H1 (cell line): Measurements from ENCODE around the gene RBM8A. TPM values are rescaled to one million over a fixed set of nuclear protein-coding genes. Genes with fewer than 3 reads are reported as not detected.

Source experiments
- CTCF ChIA-PET: fragments of 300-600 bp; sonication (Branson Sonifier 250); formaldehyde crosslinking; loops from one replicate; lab custom pipeline; 2021; ENCODE audit not compliant: partially characterized antibody; lab: Charles Lee
- POLR2A ChIA-PET: fragments of 300-600 bp; sonication (Branson Sonifier 250); formaldehyde crosslinking; loops from one replicate; lab custom pipeline; 2021; ENCODE audit warnings: inconsistent platforms; ENCODE audit not compliant: partially characterized antibody; lab: Charles Lee
- DNase-seq, 2 experiments: peaks; one replicate each; pipeline versions ENCODE4 v3.0.0 to v3.0.0-alpha.2; 2010 to 2022; ENCODE audit warnings: low spot score in 2 of 2, low read depth in 1 of 2, mixed read lengths in 1 of 2
- FAIRE-seq: peaks from 2 replicates; lab custom pipeline; 2011; peaks lifted over from hg19 to GRCh38; lab: Jason Lieb, UNC
- H2AFZ ChIP-seq: 2 replicates; pipeline ENCODE4 v1.8.1; 2012; ENCODE audit warnings: low read length, inconsistent platforms
- H2AK5ac ChIP-seq: 2 replicates; pipeline ENCODE4 v1.6.1; 2013; ENCODE audit warnings: low read depth, low read length
- H2BK120ac ChIP-seq: replicated peaks from 2 replicates; pipeline ENCODE3; 2013; ENCODE audit warnings: low read depth, low read length, inconsistent platforms
- H2BK12ac ChIP-seq: 2 replicates; pipeline ENCODE4 v1.6.1; 2013; ENCODE audit warnings: low read depth, low read length
- H2BK15ac ChIP-seq: 2 replicates; pipeline ENCODE4 v1.6.1; 2013; ENCODE audit warnings: low read length
- H2BK20ac ChIP-seq: 2 replicates; pipeline ENCODE4 v1.6.1; 2013; ENCODE audit warnings: low read length
- H2BK5ac ChIP-seq: 2 replicates; pipeline ENCODE4 v1.6.1; 2013; ENCODE audit warnings: low read depth, low read length
- H3K14ac ChIP-seq: 2 replicates; pipeline ENCODE4 v1.6.1; 2013; ENCODE audit warnings: inconsistent platforms; ENCODE audit not compliant: insufficient read length
- H3K18ac ChIP-seq: 2 replicates; pipeline ENCODE4 v1.6.1; 2013; ENCODE audit warnings: low read length; ENCODE audit errors: extremely low read depth
- H3K23ac ChIP-seq: 2 replicates; pipeline ENCODE4 v1.6.1; 2013; ENCODE audit warnings: inconsistent platforms; ENCODE audit not compliant: insufficient read length
- H3K23me2 ChIP-seq: 2 replicates; pipeline ENCODE4 v1.6.1; 2013; ENCODE audit warnings: low read depth, low read length
- H3K27ac ChIP-seq: 2 replicates; pipeline ENCODE4 v1.6.1; 2011; ENCODE audit warnings: low read depth, low read length, inconsistent platforms
- H3K27me3 ChIP-seq, 4 experiments: replicated peaks in 1 of 4; 1 replicate in 1 of 4; 2 replicates in 3 of 4; pipeline versions ENCODE4 v1.6.1 to v1.8.1; 2011 to 2013; ENCODE audit warnings: low read length in 3 of 4, mild to moderate bottlenecking in 3 of 4, inconsistent platforms in 2 of 4, mixed read lengths in 2 of 4, moderate library complexity in 1 of 4; ENCODE audit not compliant: control insufficient read depth in 3 of 4, insufficient read depth in 3 of 4; ENCODE audit errors: extremely low read depth in 1 of 4
- H3K36me3 ChIP-seq, 4 experiments: 2 replicates each; pipeline versions ENCODE4 v1.6.1 to v1.8.1; 2011 to 2013; ENCODE audit warnings: mild to moderate bottlenecking in 4 of 4, low read length in 3 of 4, moderate library complexity in 2 of 4, control low read depth in 1 of 4, inconsistent platforms in 1 of 4; ENCODE audit not compliant: insufficient read depth in 4 of 4, control insufficient read depth in 2 of 4
- H3K4ac ChIP-seq: replicated peaks from 2 replicates; pipeline ENCODE3; 2013; ENCODE audit warnings: low read length, low read depth, mixed read lengths, inconsistent platforms; ENCODE audit not compliant: insufficient read length
- H3K4me1 ChIP-seq, 4 experiments: replicated peaks in 1 of 4; 1 replicate in 1 of 4; 2 replicates in 3 of 4; pipeline versions ENCODE4 v1.6.1 to v1.8.1; 2011 to 2013; ENCODE audit warnings: low read length in 3 of 4, inconsistent platforms in 2 of 4, mixed read lengths in 1 of 4; ENCODE audit not compliant: insufficient read depth in 4 of 4, control insufficient read depth in 3 of 4
- H3K4me2 ChIP-seq, 2 experiments: 2 replicates each; pipeline versions ENCODE4 v1.6.1 to v1.8.1; 2011 to 2013; ENCODE audit warnings: low read depth in 2 of 2, low read length in 2 of 2, control low read depth in 1 of 2, inconsistent platforms in 1 of 2, mild to moderate bottlenecking in 1 of 2; ENCODE audit not compliant: insufficient read depth in 1 of 2
- H3K4me3 ChIP-seq, 4 experiments: fragments of 200-600, 300-600 bp in 1 of 4; sonication (generic), shearing (Covaris generic), sonication (Bioruptor Twin) in 1 of 4; 2 replicates each; pipeline versions ENCODE4 v1.5.1 to v1.8.1; 2011 to 2016; ENCODE audit warnings: low read length in 4 of 4, low read depth in 3 of 4, control low read depth in 2 of 4, inconsistent platforms in 2 of 4, mild to moderate bottlenecking in 2 of 4, mixed read lengths in 1 of 4, moderate library complexity in 1 of 4; ENCODE audit not compliant: insufficient read depth in 2 of 4; ENCODE audit errors: extremely low read depth in 1 of 4
- H3K56ac ChIP-seq: replicated peaks from 2 replicates; pipeline ENCODE3; 2013; ENCODE audit warnings: low read depth, mild to moderate bottlenecking, mixed read lengths, low read length, inconsistent platforms; ENCODE audit not compliant: insufficient read length
- H3K79me1 ChIP-seq: 2 replicates; pipeline ENCODE4 v1.6.1; 2013; ENCODE audit warnings: low read depth, low read length, control low read depth
- H3K79me2 ChIP-seq, 2 experiments: 2 replicates each; pipeline versions ENCODE4 v1.6.1 to v1.8.1; 2012 to 2013; ENCODE audit warnings: low read length in 2 of 2, mild to moderate bottlenecking in 2 of 2, inconsistent platforms in 1 of 2; ENCODE audit not compliant: insufficient read depth in 2 of 2, control insufficient read depth in 1 of 2
- H3K9ac ChIP-seq, 4 experiments: replicated peaks in 1 of 4; 1 replicate in 1 of 4; 2 replicates in 3 of 4; pipeline versions ENCODE4 v1.6.1 to v1.8.1; 2011 to 2013; ENCODE audit warnings: low read depth in 3 of 4, low read length in 3 of 4, control low read depth in 2 of 4, mild to moderate bottlenecking in 2 of 4, moderate library complexity in 2 of 4, inconsistent platforms in 1 of 4; ENCODE audit errors: extremely low read depth in 1 of 4
- H3K9me3 ChIP-seq, 2 experiments: 2 replicates each; pipeline versions ENCODE4 v1.6.1 to v1.8.1; 2012 to 2013; ENCODE audit warnings: mild to moderate bottlenecking in 2 of 2, moderate library complexity in 2 of 2, control low read depth in 1 of 2, inconsistent platforms in 1 of 2, low read depth in 1 of 2, low read length in 1 of 2, mixed read lengths in 1 of 2; ENCODE audit not compliant: insufficient read depth in 2 of 2
- H4K20me1 ChIP-seq, 2 experiments: replicated peaks in 1 of 2; 2 replicates each; pipeline versions ENCODE3 to v1.8.1; 2011 to 2013; ENCODE audit warnings: inconsistent platforms in 2 of 2, low read length in 2 of 2, mild to moderate bottlenecking in 1 of 2; ENCODE audit not compliant: insufficient read depth in 2 of 2, control insufficient read depth in 1 of 2
- H4K5ac ChIP-seq: 2 replicates; pipeline ENCODE4 v1.6.1; 2013; ENCODE audit warnings: low read length, low read depth, mixed read lengths, inconsistent platforms; ENCODE audit not compliant: insufficient read length
- H4K8ac ChIP-seq: 2 replicates; pipeline ENCODE4 v1.8.0; 2013; ENCODE audit warnings: mild to moderate bottlenecking, moderate library complexity, low read length, inconsistent platforms; ENCODE audit not compliant: insufficient read depth; ENCODE audit errors: extremely low read depth
- H4K91ac ChIP-seq: replicated peaks from 2 replicates; pipeline ENCODE3; 2013; ENCODE audit warnings: low read length, mixed read lengths, inconsistent platforms; ENCODE audit not compliant: insufficient read length
- BACH1 ChIP-seq: IDR thresholded peaks from 2 replicates; pipeline ENCODE4 v1.6.1; 2012; ENCODE audit warnings: low read length, improper control_type of control experiment
- CBX5 ChIP-seq: fragments of 300-800, 300-1000 bp; sonication (generic); IDR thresholded peaks from 2 replicates; pipeline ENCODE4 v1.7.1; 2016; ENCODE audit warnings: antibody characterized with exemption, low read length, low read depth
- GABPA ChIP-seq: IDR thresholded peaks from 2 replicates; pipeline ENCODE4 v1.6.1; 2011; ENCODE audit warnings: mild to moderate bottlenecking, low read length, moderate library complexity, borderline replicate concordance; ENCODE audit not compliant: insufficient read depth
- NANOG ChIP-seq: IDR thresholded peaks from 2 replicates; pipeline ENCODE4 v1.6.1; 2011; ENCODE audit warnings: low read length, low read depth, mild to moderate bottlenecking, inconsistent platforms; ENCODE audit not compliant: insufficient read depth, poor library complexity, severe bottlenecking
- NRF1 ChIP-seq: IDR thresholded peaks from 2 replicates; pipeline ENCODE4 v1.6.1; 2011; ENCODE audit warnings: mild to moderate bottlenecking, low read depth, low read length, improper control_type of control experiment
- TAF7 ChIP-seq: optimal IDR thresholded peaks from 2 replicates; pipeline ENCODE3; 2011; ENCODE audit warnings: low read depth, mild to moderate bottlenecking, inconsistent platforms, low read length, moderate library complexity, borderline replicate concordance
- TEAD4 ChIP-seq: IDR thresholded peaks from 2 replicates; pipeline ENCODE4 v1.6.1; 2012; ENCODE audit warnings: low read depth, low read length, inconsistent platforms, mixed read lengths
- ZNF274 ChIP-seq: IDR thresholded peaks from 2 replicates; pipeline ENCODE4 v1.7.0; 2012; ENCODE audit warnings: low read length, borderline replicate concordance; ENCODE audit errors: extremely low read depth
- WGBS, 2 experiments: shearing (Covaris generic) in 1 of 2; methylation state at CpG; one replicate each; pipeline versions ENCODE4 v1.1.6 to v1.1.7; 2013 to 2015; ENCODE audit warnings: low lambda C conversion rate in 2 of 2, mixed read lengths in 2 of 2, inconsistent platforms in 1 of 2, low coverage in 1 of 2, missing lambda C conversion rate in 1 of 2; ENCODE audit not compliant: insufficient replicate concordance in 2 of 2, insufficient coverage in 1 of 2, insufficient read length in 1 of 2; ENCODE audit errors: extremely low coverage in 1 of 2, missing lambda C conversion rate in 1 of 2; 5-methylcytosine and 5-hydroxymethylcytosine counted together
- polyA plus RNA-seq, 7 experiments: library from polyadenylated mRNA; depleted of rRNA in 3 of 7; stranded (reverse) in 5 of 7; unstranded in 2 of 7; fragments of >200 nt in 5 of 7; fragments of 200-250 nt in 2 of 7; gene quantifications; 1 replicate in 5 of 7; 2 replicates in 1 of 7; 4 replicates in 1 of 7; pipeline versions ENCODE4 v1.2.1 to v1.2.3, GENCODE V29; 2011 to 2013; ENCODE audit warnings: missing spikeins in 2 of 7, mixed read lengths in 2 of 7
- total RNA-seq: library from RNA; stranded (reverse); fragmentation: NEBNext Ultra II Directional; extraction: Animal tissue kit (Norgen Biotek cat#: 25700); gene quantifications from 2 replicates; pipeline ENCODE4 v1.2.1, GENCODE V29; 2021
- TF ChIP-seq, protein P1 (sequence below): IDR thresholded peaks from 2 replicates; pipeline ENCODE4 v1.6.1; 2011; ENCODE audit warnings: low read length, improper control_type of control experiment
- TF ChIP-seq, protein P2 (sequence below), 3 experiments: IDR thresholded peaks; 1 replicate in 2 of 3; 2 replicates in 1 of 3; pipeline versions ENCODE4 v1.5.1 to v1.6.1; 2011; ENCODE audit warnings: low read length in 3 of 3, mild to moderate bottlenecking in 3 of 3, inconsistent platforms in 2 of 3, low read depth in 1 of 3, moderate library complexity in 1 of 3; ENCODE audit not compliant: insufficient read depth in 1 of 3; ENCODE audit errors: control extremely low read depth in 1 of 3

The RBM8A gene
- total and polyA plus RNA-seq, 2 of the 8 experiments (the other 6 are each of a cell fraction or from before 2014, with no cell fraction given), result 125 to 216 TPM

DNA sequence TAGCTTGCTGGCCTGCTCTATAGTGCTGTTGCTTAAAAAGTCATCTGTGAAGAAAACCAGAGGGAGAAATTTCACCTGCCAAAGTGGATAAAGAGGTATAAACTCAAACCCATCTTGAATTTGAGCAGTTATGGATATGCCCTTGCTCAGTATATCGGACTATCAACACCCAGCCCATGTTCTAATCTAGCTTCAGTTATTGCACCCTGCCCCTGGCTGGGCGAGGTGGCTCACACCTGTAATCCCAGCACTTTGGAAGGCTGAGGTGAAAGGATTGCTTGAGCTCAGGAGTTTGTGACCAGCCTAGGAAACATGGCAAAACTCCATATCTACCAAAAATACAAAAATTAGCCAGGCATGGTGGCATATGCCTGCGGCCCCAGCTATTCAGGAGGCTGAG lies 17.2 kb upstream of the RBM8A start:
- no peak for DNase-seq
- Histone ChIP-seq H3K27me3 (no peaks in the 10 kb centered on the region), H3K18ac (no peak overlapping the region), H3K14ac (no peak overlapping the region), H3K23ac (no peak overlapping the region), H3K4me1 (peaks cover 0 to 6% (median 2%) of the 10 kb centered on the region in 4 experiments; a peak in 4 of 7 replicates), H2AK5ac (no peak overlapping the region), H4K5ac (no peak overlapping the region), H2BK15ac (no peak overlapping the region), H2BK12ac (no peak overlapping the region), H4K20me1 (no peaks in the 10 kb centered on the region), H3K36me3 (no peaks in the 10 kb centered on the region), H3K23me2 (no peaks in the 10 kb centered on the region), H2BK5ac (no peak overlapping the region), H3K79me2 (no peaks in the 10 kb centered on the region), H2BK20ac (no peak overlapping the region), H3K79me1 (no peaks in the 10 kb centered on the region), H4K91ac (no peak overlapping the region), H3K9ac (no peak overlapping the region), H2AFZ (no peak overlapping the region), H3K27ac (no peak overlapping the region), H3K4me2 (no peak overlapping the region), H3K4ac (no peak overlapping the region), H3K4me3 (no peak overlapping the region), H2BK120ac (no peak overlapping the region), H3K56ac (no peak overlapping the region), H3K9me3 (no peaks in the 10 kb centered on the region), H4K8ac (no peak overlapping the region)
- 86% methylated on average over 3 of the region's 3 CpGs; no CpG with 5 or more reads in 1 of the 2 experiments for WGBS, 2 experiments
- POLR2A ChIA-PET, result interaction anchor here (0.7 to 2.8 kb wide), 3 partner anchors 14 to 108 kb away, joined by 3 to 11 read pairs (median 6); partner anchors contain the start of gene RBM8A
- CTCF ChIA-PET, result interaction anchor here (0.7 to 3.3 kb wide), 3 partner anchors 11 to 34 kb away, joined by 3 to 10 read pairs (median 6); no protein-coding TSS in a partner anchor
- FAIRE-seq, result no peak
- TF ChIP-seq NRF1 (no peak), BACH1 (no peak), TEAD4 (no peak), NANOG (no peak), TAF7 (no peak), CBX5 (no peak), ZNF274 (no peak), GABPA (no peak)
- TF ChIP-seq, protein P1, sequence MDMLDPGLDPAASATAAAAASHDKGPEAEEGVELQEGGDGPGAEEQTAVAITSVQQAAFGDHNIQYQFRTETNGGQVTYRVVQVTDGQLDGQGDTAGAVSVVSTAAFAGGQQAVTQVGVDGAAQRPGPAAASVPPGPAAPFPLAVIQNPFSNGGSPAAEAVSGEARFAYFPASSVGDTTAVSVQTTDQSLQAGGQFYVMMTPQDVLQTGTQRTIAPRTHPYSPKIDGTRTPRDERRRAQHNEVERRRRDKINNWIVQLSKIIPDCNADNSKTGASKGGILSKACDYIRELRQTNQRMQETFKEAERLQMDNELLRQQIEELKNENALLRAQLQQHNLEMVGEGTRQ, result no peak
- TF ChIP-seq, protein P2, sequence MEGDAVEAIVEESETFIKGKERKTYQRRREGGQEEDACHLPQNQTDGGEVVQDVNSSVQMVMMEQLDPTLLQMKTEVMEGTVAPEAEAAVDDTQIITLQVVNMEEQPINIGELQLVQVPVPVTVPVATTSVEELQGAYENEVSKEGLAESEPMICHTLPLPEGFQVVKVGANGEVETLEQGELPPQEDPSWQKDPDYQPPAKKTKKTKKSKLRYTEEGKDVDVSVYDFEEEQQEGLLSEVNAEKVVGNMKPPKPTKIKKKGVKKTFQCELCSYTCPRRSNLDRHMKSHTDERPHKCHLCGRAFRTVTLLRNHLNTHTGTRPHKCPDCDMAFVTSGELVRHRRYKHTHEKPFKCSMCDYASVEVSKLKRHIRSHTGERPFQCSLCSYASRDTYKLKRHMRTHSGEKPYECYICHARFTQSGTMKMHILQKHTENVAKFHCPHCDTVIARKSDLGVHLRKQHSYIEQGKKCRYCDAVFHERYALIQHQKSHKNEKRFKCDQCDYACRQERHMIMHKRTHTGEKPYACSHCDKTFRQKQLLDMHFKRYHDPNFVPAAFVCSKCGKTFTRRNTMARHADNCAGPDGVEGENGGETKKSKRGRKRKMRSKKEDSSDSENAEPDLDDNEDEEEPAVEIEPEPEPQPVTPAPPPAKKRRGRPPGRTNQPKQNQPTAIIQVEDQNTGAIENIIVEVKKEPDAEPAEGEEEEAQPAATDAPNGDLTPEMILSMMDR (IDR thresholded peaks at IDR 0.05; ENCODE audit: control extremely low read depth in 1 of 3, insufficient read depth in 1 of 3, low read depth in 1 of 3, low read length in 3 of 3), result no peak
